Measurements from ENCODE around the gene STRIP2.

Gene STRIP2

DNA sequence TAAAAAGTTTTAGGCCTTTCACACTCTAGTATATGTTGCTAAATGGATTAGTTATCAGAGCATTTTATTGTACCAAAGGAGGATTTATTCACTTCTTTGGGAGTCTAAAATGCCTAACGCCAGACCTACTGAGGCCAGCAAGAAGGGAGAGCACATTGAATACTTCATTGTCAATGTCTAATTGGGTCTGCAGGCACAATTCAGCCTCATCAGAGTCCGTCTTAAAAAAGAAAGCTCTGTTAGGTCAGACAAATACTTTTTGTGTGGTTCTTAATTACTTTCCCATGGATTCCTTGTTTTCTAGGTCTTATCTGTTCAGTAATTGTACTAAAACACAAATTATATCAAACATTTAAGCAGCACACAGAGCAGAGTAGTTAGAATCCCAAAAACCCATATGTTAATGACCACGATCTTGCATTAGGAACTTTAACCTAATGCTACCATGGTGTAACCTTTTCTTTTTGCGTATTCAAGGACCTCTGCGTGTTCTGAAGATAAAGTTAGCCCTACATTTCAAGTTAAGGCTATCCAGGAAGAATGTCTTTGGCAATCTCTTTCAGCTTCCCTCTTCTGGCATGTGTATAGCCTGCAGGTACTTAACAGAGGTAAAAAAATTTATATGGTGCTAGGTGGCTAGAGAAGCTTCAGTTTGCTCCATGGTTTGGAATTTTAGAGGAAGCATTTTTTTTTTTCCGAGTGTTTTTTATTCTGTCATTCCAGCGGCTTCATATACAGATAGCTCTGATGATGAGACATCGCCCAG is 45.7 kb upstream of the STRIP2 start:
- no peak for TF ChIP-seq ZNF398 (tag by site-specific recombination; IDR thresholded peaks at IDR 0.05)
- no peak for TF ChIP-seq ZNF335 (tag by site-specific recombination; conservative IDR thresholded peaks at IDR 0.05)
- no peak for TF ChIP-seq ZNF394 (tag by site-specific recombination; IDR thresholded peaks at IDR 0.05; ENCODE audit: borderline replicate concordance)
- no peak for TF ChIP-seq ZNF660 (tag by site-specific recombination; IDR thresholded peaks at IDR 0.05)
- TF ChIP-seq, protein P1, sequence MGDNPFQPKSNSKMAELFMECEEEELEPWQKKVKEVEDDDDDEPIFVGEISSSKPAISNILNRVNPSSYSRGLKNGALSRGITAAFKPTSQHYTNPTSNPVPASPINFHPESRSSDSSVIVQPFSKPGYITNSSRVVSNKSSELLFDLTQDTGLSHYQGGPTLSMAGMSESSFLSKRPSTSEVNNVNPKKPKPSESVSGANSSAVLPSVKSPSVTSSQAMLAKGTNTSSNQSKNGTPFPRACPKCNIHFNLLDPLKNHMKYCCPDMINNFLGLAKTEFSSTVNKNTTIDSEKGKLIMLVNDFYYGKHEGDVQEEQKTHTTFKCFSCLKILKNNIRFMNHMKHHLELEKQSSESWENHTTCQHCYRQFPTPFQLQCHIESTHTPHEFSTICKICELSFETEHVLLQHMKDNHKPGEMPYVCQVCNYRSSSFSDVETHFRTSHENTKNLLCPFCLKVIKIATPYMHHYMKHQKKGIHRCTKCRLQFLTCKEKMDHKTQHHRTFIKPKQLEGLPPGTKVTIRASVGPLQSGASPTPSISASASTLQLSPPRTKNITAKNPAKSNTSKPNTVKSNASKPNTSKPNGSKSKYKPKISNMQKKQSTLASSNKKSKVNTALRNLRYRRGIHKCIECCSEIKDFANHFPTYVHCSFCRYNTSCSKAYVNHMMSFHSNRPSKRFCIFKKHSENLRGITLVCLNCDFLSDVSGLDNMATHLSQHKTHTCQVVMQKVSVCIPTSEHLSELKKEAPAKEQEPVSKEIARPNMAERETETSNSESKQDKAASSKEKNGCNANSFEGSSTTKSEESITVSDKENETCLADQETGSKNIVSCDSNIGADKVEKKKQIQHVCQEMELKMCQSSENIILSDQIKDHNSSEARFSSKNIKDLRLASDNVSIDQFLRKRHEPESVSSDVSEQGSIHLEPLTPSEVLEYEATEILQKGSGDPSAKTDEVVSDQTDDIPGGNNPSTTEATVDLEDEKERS (tag by site-specific recombination; IDR thresholded peaks at IDR 0.05): no peak
- POLR2A ChIA-PET: no interaction called here
- CTCF ChIA-PET: interaction anchor here (0.6 to 6.2 kb wide), 11 partner anchors 12 to 280 kb away, joined by 3 to 52 read pairs (median 5); no protein-coding TSS in a partner anchor
- Histone ChIP-seq H3K9me3 (ENCODE audit: control insufficient read depth, insufficient read depth, low read depth, low read length) (no peaks in the 10 kb centered on the region), H3K27ac (ENCODE audit: extremely low read depth, low read depth, low read length) (no peak overlapping the region), H3K4me3 (ENCODE audit: low read depth, low read length) (no peak overlapping the region), H3K4me1 (ENCODE audit: control insufficient read depth, insufficient read depth, low read length) (no peaks in the 10 kb centered on the region), H3K36me3 (ENCODE audit: control insufficient read depth in 2 of 2, insufficient read depth in 1 of 2, low read length in 2 of 2) (peaks cover 0 to 3% of the 10 kb centered on the region in 2 experiments; a peak in 1 of 3 replicates)

DNA sequence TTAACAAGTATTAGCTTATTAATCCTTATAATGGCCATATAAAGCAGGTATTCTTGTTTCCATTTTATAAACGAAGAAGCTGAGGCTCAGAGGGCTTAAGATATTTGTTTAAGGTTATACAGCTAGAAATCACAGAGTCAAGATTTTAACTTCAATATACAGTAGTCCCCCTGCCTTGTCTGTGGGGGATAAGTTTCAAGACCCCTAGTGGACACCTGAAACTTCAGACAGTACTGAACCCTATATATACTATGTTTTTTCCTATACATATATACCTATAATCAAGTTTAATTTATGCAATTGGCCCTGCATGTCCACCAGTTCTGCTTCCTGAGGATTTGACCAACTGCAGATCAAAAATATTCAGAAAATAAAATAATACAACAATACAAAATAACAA is 44.4 kb upstream of the STRIP2 start:
- ChIA-PET POLR2A (no interaction called here), CTCF (interaction anchor here (1.5 to 6.2 kb wide), 5 partner anchors 11 to 48 kb away, joined by 3 to 52 read pairs (median 6); no protein-coding TSS in a partner anchor)
- Histone ChIP-seq H3K4me1 (ENCODE audit: control insufficient read depth, insufficient read depth, low read length) (no peaks in the 10 kb centered on the region), H3K36me3 (ENCODE audit: control insufficient read depth in 2 of 2, insufficient read depth in 1 of 2, low read length in 2 of 2) (peaks cover 0 to 3% of the 10 kb centered on the region in 2 experiments; a peak in 1 of 3 replicates), H3K9me3 (ENCODE audit: control insufficient read depth, insufficient read depth, low read depth, low read length) (no peaks in the 10 kb centered on the region), H3K27ac (ENCODE audit: extremely low read depth, low read depth, low read length) (no peak overlapping the region), H3K4me3 (ENCODE audit: low read depth, low read length) (no peak overlapping the region)
- TF ChIP-seq ZSCAN30 (tag by site-specific recombination; IDR thresholded peaks at IDR 0.05) (no peak), ZSCAN16 (tag by site-specific recombination; IDR thresholded peaks at IDR 0.05) (no peak), ZNF324 (tag by site-specific recombination; IDR thresholded peaks at IDR 0.05) (no peak), EGR2 (tag by site-specific recombination; IDR thresholded peaks at IDR 0.05; ENCODE audit: low read depth) (no peak), KLF7 (tag by site-specific recombination; IDR thresholded peaks at IDR 0.05; ENCODE audit: borderline replicate concordance) (no peak), ZNF132 (tag by site-specific recombination; IDR thresholded peaks at IDR 0.05; ENCODE audit: borderline replicate concordance) (no peak), ZNF248 (tag by site-specific recombination; IDR thresholded peaks at IDR 0.05) (no peak), SP2 (tag by site-specific recombination; IDR thresholded peaks at IDR 0.05) (no peak), ZNF555 (tag by site-specific recombination; conservative IDR thresholded peaks at IDR 0.05) (no peak), ZNF791 (tag by site-specific recombination; IDR thresholded peaks at IDR 0.05) (no peak), KLF8 (tag by site-specific recombination; IDR thresholded peaks at IDR 0.05) (no peak), ZNF548 (tag by site-specific recombination; IDR thresholded peaks at IDR 0.05) (no peak), TRIM28 (IDR thresholded peaks at IDR 0.05; ENCODE audit: borderline replicate concordance, low read length) (no peak), ZNF585B (tag by site-specific recombination; IDR thresholded peaks at IDR 0.05) (no peak), SETDB1 (IDR thresholded peaks at IDR 0.05; ENCODE audit: insufficient read length, low read length) (no peak), SALL2 (tag by site-specific recombination; IDR thresholded peaks at IDR 0.05; ENCODE audit: borderline replicate concordance) (no peak), ZNF785 (tag by site-specific recombination; IDR thresholded peaks at IDR 0.05) (no peak)
- TF ChIP-seq, protein P2, sequence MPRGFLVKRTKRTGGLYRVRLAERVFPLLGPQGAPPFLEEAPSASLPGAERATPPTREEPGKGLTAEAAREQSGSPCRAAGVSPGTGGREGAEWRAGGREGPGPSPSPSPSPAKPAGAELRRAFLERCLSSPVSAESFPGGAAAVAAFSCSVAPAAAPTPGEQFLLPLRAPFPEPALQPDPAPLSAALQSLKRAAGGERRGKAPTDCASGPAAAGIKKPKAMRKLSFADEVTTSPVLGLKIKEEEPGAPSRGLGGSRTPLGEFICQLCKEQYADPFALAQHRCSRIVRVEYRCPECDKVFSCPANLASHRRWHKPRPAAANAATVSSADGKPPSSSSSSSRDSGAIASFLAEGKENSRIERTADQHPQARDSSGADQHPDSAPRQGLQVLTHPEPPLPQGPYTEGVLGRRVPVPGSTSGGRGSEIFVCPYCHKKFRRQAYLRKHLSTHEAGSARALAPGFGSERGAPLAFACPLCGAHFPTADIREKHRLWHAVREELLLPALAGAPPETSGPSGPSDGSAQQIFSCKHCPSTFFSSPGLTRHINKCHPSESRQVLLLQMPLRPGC (tag by site-specific recombination; IDR thresholded peaks at IDR 0.05): no peak
- TF ChIP-seq, protein P3, sequence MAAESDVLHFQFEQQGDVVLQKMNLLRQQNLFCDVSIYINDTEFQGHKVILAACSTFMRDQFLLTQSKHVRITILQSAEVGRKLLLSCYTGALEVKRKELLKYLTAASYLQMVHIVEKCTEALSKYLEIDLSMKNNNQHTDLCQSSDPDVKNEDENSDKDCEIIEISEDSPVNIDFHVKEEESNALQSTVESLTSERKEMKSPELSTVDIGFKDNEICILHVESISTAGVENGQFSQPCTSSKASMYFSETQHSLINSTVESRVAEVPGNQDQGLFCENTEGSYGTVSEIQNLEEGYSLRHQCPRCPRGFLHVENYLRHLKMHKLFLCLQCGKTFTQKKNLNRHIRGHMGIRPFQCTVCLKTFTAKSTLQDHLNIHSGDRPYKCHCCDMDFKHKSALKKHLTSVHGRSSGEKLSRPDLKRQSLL (tag by site-specific recombination; IDR thresholded peaks at IDR 0.05): no peak

Measured in HEK293 (cell line).